ENCODE data around the gene NTF4. TPM values are rescaled to one million over a fixed set of nuclear protein-coding genes. Genes with fewer than 3 reads are reported as not detected.

NTF4 gene
- polyA plus RNA-seq, 2 of the 4 experiments (the other 2 are of a cell fraction), result 0.37 to 1.0 TPM

- TF ChIP-seq ESRRA (IDR thresholded peaks at IDR 0.05; ENCODE audit: borderline replicate concordance, low read length), result no peak
- TF ChIP-seq ZNF302 (CRISPR knock-in tag; IDR thresholded peaks at IDR 0.05), result no peak
- TF ChIP-seq JUN (IDR thresholded peaks at IDR 0.05), result no peak
- TF ChIP-seq POLR2AphosphoS2 (conservative IDR thresholded peaks at IDR 0.05; ENCODE audit: low read length), result no peak
- TF ChIP-seq RCOR1 (IDR thresholded peaks at IDR 0.05; ENCODE audit: low read depth, low read length), result no peak
- no peak for TF ChIP-seq ZFP36 (IDR thresholded peaks at IDR 0.05; ENCODE audit: borderline replicate concordance, partially characterized antibody)
- TF ChIP-seq HMGXB4 (CRISPR knock-in tag; IDR thresholded peaks at IDR 0.05; ENCODE audit: borderline replicate concordance), result no peak
- TF ChIP-seq MAFK (IDR thresholded peaks at IDR 0.05; ENCODE audit: partially characterized antibody), result peak; percentile 91
- TF ChIP-seq TP53 (CRISPR knock-in tag; IDR thresholded peaks at IDR 0.05), result 0 out of 2 replicates have a peak, but pooled peaks have one; percentile 58
- no peak for TF ChIP-seq ELK1 (IDR thresholded peaks at IDR 0.05; ENCODE audit: low read depth, low read length)
- TF ChIP-seq MYC (IDR thresholded peaks at IDR 0.05; ENCODE audit: borderline replicate concordance, low read length), result no peak
- TF ChIP-seq SMC3 (IDR thresholded peaks at IDR 0.05), result peak; percentile 60
- no peak for TF ChIP-seq POLR2A (IDR thresholded peaks at IDR 0.05; ENCODE audit: low read length)
- TF ChIP-seq KDM5A (IDR thresholded peaks at IDR 0.05), result no peak
- TF ChIP-seq HEYL (CRISPR knock-in tag; IDR thresholded peaks at IDR 0.05), result no peak
- no peak for TF ChIP-seq HOXB5 (CRISPR knock-in tag; IDR thresholded peaks at IDR 0.05)
- TF ChIP-seq MAZ (IDR thresholded peaks at IDR 0.05; ENCODE audit: borderline replicate concordance, low read depth, low read length), result no peak
- TF ChIP-seq NFE2L2 (conservative IDR thresholded peaks at IDR 0.05; ENCODE audit: low read length), result peak; percentile 83
- no peak for TF ChIP-seq HDAC2 (IDR thresholded peaks at IDR 0.05)
- TF ChIP-seq FOSB (CRISPR knock-in tag; IDR thresholded peaks at IDR 0.05), result no peak
- no peak for TF ChIP-seq GATA3 (IDR thresholded peaks at IDR 0.05; ENCODE audit: borderline replicate concordance)
- TF ChIP-seq E2F6 (IDR thresholded peaks at IDR 0.05; ENCODE audit: borderline replicate concordance, low read depth), result no peak
- no peak for TF ChIP-seq EHMT2 (IDR thresholded peaks at IDR 0.05; ENCODE audit: low read depth)
- no peak for TF ChIP-seq TFCP2L1 (CRISPR knock-in tag; IDR thresholded peaks at IDR 0.05)
- TF ChIP-seq REST (IDR thresholded peaks at IDR 0.05), result no peak
- no peak for TF ChIP-seq FOSL2 (IDR thresholded peaks at IDR 0.05)
- no peak for TF ChIP-seq FOSL2 (CRISPR knock-in tag; IDR thresholded peaks at IDR 0.05)
- no peak for TF ChIP-seq NPAS2 (CRISPR knock-in tag; IDR thresholded peaks at IDR 0.05; ENCODE audit: borderline replicate concordance)
- TF ChIP-seq EP300 (IDR thresholded peaks at IDR 0.05), result no peak
- no peak for TF ChIP-seq ZC3H11A (IDR thresholded peaks at IDR 0.05)
- TF ChIP-seq NR3C1 (IDR thresholded peaks at IDR 0.05), result no peak
- TF ChIP-seq KDM1A (IDR thresholded peaks at IDR 0.05; ENCODE audit: low read depth), result no peak
- peak; percentile 40 to 45; a peak in 4 of 5 replicates for TF ChIP-seq RAD21 (conservative IDR thresholded peaks at IDR 0.05 in 1 of 2, IDR thresholded peaks at IDR 0.05 in 1 of 2)
These were observed 42.1 kb upstream of the NTF4 start (continued) for GRCh38 chr19:49106648-49107135.
